ENCODE measurements around the gene USP3. TPM values are rescaled to one million over a fixed set of nuclear protein-coding genes. Genes with fewer than 3 reads are reported as not detected.

Gene USP3
- total RNA-seq, 1 experiment from 2014 or later, result 36.6 TPM

DNA sequence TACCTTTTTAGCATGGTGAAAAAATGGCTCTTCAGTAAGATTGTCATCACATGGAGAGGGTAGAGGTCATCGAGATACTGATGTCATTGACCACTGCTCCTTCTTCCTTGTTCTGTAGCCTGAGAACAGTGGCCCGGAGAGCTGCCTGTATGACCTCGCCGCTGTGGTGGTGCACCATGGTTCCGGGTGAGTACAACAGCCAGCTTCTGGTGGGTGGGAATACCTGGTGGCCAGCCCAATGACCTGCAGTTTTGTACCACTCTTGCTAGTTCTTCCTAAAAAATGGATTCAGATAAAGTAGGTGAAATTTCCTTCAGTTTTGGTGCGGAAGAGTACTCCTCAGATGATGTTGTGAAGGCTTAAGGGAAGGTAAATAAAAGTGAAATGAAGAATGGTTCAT, 84.4 kb downstream of the USP3 start:
- ChIA-PET CTCF (interaction anchor here (1.3 kb wide), 1 partner anchor 11 kb away, joined by 4 read pairs; no protein-coding TSS in a partner anchor), POLR2A (no interaction called here)
- Mint-ChIP-seq H3K27ac (no peak overlapping the region), H3K9me3 (no peaks in the 10 kb centered on the region), H3K27me3 (ENCODE audit: low read depth) (no peaks in the 10 kb centered on the region; the same call in 1 of the 2 replicates), H3K4me3 (no peak overlapping the region), H3K4me1 (peaks cover 2% of the 10 kb centered on the region; the same call in 1 of the 2 replicates), H3K36me3 (peaks cover 49% of the 10 kb centered on the region)
- DNase-seq (ENCODE audit: low spot score), result no peak
- TF ChIP-seq PREB (CRISPR knock-in tag; IDR thresholded peaks at IDR 0.05; ENCODE audit: borderline replicate concordance) (no peak), GRHL2 (CRISPR knock-in tag; IDR thresholded peaks at IDR 0.05; ENCODE audit: insufficient replicate concordance, severe bottlenecking) (no peak), KAT7 (CRISPR knock-in tag; IDR thresholded peaks at IDR 0.05; ENCODE audit: borderline replicate concordance) (no peak), ZNF423 (CRISPR knock-in tag; IDR thresholded peaks at IDR 0.05) (no peak), CTCF (IDR thresholded peaks at IDR 0.05) (no peak), SMAD4 (CRISPR knock-in tag; IDR thresholded peaks at IDR 0.05) (no peak), MYBL2 (CRISPR knock-in tag; IDR thresholded peaks at IDR 0.05) (no peak), ZSCAN18 (CRISPR knock-in tag; IDR thresholded peaks at IDR 0.05) (no peak), ZNF281 (CRISPR knock-in tag; IDR thresholded peaks at IDR 0.05) (no peak), TCF7 (CRISPR knock-in tag; IDR thresholded peaks at IDR 0.05; ENCODE audit: low read depth) (no peak), FOXJ3 (CRISPR knock-in tag; IDR thresholded peaks at IDR 0.05; ENCODE audit: borderline replicate concordance) (no peak), TEAD1 (CRISPR knock-in tag; IDR thresholded peaks at IDR 0.05) (no peak), ZNF317 (CRISPR knock-in tag; IDR thresholded peaks at IDR 0.05; ENCODE audit: borderline replicate concordance, low read depth) (no peak), NR3C1 (CRISPR knock-in tag; conservative IDR thresholded peaks at IDR 0.05; ENCODE audit: low read depth) (no peak), IRF2 (CRISPR knock-in tag; IDR thresholded peaks at IDR 0.05; ENCODE audit: borderline replicate concordance, low read depth) (no peak)
- TF ChIP-seq, protein P1, sequence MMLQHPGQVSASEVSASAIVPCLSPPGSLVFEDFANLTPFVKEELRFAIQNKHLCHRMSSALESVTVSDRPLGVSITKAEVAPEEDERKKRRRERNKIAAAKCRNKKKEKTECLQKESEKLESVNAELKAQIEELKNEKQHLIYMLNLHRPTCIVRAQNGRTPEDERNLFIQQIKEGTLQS (CRISPR knock-in tag; conservative IDR thresholded peaks at IDR 0.05), result no peak
- TF ChIP-seq, protein P2, sequence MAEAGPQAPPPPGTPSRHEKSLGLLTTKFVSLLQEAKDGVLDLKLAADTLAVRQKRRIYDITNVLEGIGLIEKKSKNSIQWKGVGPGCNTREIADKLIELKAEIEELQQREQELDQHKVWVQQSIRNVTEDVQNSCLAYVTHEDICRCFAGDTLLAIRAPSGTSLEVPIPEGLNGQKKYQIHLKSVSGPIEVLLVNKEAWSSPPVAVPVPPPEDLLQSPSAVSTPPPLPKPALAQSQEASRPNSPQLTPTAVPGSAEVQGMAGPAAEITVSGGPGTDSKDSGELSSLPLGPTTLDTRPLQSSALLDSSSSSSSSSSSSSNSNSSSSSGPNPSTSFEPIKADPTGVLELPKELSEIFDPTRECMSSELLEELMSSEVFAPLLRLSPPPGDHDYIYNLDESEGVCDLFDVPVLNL (CRISPR knock-in tag; IDR thresholded peaks at IDR 0.05; ENCODE audit: borderline replicate concordance, low read depth), result no peak
- TF ChIP-seq, protein P3, sequence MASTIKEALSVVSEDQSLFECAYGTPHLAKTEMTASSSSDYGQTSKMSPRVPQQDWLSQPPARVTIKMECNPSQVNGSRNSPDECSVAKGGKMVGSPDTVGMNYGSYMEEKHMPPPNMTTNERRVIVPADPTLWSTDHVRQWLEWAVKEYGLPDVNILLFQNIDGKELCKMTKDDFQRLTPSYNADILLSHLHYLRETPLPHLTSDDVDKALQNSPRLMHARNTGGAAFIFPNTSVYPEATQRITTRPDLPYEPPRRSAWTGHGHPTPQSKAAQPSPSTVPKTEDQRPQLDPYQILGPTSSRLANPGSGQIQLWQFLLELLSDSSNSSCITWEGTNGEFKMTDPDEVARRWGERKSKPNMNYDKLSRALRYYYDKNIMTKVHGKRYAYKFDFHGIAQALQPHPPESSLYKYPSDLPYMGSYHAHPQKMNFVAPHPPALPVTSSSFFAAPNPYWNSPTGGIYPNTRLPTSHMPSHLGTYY (CRISPR knock-in tag; IDR thresholded peaks at IDR 0.05), result no peak
- TF ChIP-seq, protein P4, sequence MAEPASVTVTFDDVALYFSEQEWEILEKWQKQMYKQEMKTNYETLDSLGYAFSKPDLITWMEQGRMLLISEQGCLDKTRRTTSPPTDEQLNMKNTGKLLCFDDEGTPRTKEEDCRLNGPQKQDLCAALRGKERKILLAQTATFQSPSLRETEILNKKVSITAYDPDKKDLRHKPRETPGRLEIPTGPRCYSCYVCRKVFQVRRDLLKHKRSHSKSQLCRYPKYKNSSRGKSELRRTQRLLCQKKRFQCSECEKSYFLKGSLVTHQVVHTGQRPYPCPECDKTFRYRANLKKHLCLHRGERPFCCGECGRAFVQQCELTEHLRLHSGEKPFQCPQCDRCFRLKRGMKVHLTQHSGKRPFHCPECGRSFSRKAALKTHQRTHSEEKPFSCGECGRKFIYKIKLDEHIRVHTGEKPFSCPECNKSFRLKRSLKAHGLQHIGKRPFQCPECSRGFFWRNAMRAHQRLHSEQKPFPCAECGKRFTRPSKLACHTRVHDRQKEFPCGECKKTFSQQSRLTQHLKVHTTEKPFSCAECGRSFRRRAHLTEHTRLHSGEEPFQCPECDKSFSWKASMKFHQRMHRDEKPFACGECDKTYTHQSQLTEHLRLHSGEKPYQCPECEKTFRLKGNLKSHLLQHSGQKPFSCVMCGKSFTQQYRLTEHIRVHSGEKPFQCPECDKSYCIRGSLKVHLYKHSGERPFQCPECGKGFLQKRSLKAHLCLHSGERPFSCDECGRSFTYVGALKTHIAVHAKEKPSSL (CRISPR knock-in tag; conservative IDR thresholded peaks at IDR 0.05), result no peak
- TF ChIP-seq, protein P5, sequence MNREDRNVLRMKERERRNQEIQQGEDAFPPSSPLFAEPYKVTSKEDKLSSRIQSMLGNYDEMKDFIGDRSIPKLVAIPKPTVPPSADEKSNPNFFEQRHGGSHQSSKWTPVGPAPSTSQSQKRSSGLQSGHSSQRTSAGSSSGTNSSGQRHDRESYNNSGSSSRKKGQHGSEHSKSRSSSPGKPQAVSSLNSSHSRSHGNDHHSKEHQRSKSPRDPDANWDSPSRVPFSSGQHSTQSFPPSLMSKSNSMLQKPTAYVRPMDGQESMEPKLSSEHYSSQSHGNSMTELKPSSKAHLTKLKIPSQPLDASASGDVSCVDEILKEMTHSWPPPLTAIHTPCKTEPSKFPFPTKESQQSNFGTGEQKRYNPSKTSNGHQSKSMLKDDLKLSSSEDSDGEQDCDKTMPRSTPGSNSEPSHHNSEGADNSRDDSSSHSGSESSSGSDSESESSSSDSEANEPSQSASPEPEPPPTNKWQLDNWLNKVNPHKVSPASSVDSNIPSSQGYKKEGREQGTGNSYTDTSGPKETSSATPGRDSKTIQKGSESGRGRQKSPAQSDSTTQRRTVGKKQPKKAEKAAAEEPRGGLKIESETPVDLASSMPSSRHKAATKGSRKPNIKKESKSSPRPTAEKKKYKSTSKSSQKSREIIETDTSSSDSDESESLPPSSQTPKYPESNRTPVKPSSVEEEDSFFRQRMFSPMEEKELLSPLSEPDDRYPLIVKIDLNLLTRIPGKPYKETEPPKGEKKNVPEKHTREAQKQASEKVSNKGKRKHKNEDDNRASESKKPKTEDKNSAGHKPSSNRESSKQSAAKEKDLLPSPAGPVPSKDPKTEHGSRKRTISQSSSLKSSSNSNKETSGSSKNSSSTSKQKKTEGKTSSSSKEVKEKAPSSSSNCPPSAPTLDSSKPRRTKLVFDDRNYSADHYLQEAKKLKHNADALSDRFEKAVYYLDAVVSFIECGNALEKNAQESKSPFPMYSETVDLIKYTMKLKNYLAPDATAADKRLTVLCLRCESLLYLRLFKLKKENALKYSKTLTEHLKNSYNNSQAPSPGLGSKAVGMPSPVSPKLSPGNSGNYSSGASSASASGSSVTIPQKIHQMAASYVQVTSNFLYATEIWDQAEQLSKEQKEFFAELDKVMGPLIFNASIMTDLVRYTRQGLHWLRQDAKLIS (CRISPR knock-in tag; IDR thresholded peaks at IDR 0.05; ENCODE audit: borderline replicate concordance), result no peak
- ATAC-seq, result no peak
